Measurements from ENCODE around the gene SYTL1. TPM values are rescaled to one million over a fixed set of nuclear protein-coding genes. Genes with fewer than 3 reads are reported as not detected.

SYTL1 gene
- total and polyA plus RNA-seq, 12 donors, result 0.22 to 10.9 (median 1.0) TPM; not detected in 2

- Histone ChIP-seq H3K9me3 (replicated peaks in 1 of 3) (no peaks in the 10 kb centered on the region), H3K27me3 (no peaks in the 10 kb centered on the region), H3K4me3 (no peak overlapping the region), H3K4me1 (replicated peaks in 1 of 2) (peaks cover 15 to 41% of the 10 kb centered on the region in 2 donors), H3K27ac (no peak overlapping the region), H3K36me3 (replicated peaks in 1 of 2) (no peaks in the 10 kb centered on the region)
- WGBS, 4 donors, result 31 to 45% (median 35%) methylated on average over 11 to 13 of the region's 13 CpGs
- TF ChIP-seq CTCF (IDR thresholded peaks at IDR 0.05) (no peak), POLR2A (IDR thresholded peaks at IDR 0.05) (no peak)
- intact Hi-C loops (cut with DNase I), result loop anchor here in 1 of 2 donors (10.0 kb wide), 1 partner anchor 154 kb away; no protein-coding TSS in a partner anchor
- DNase-seq, result peak in 1 of 7 donors; percentile 54
These were observed 58.5 kb downstream of the SYTL1 start for GRCh38 chr1:27400082-27400962.

DNA sequence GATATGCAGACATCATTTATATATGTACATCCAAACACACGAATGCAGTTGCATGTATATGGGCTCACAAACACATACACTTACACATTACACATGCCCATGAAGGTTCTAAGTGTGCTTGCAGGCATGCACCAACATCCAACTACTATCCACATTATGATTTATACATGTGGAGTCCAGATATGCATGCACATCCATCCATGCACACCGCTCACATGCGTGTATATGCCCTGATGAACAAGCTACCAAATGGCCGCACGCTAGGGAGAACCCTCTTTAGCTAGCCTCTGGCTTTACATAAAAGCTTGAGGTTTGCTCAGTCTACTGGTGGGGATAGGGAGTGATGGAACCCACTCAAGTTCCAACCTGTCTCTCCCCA lies 59.1 kb downstream of the SYTL1 start:
- H3K4me3 ChIP-seq, result no peak overlapping the region
- intact Hi-C loops (cut with DNase I), result loop anchor here in 1 of 2 donors (10.0 kb wide), 1 partner anchor 154 kb away; no protein-coding TSS in a partner anchor
- no peaks in the 10 kb centered on the region for H3K9me3 ChIP-seq (replicated peaks in 1 of 3)
- no peaks in the 10 kb centered on the region for H3K36me3 ChIP-seq (replicated peaks in 1 of 2)
- no peak for DNase-seq
- 82 to 89% (median 86%) methylated on average over 5 of the region's 5 CpGs for WGBS, 4 donors
- no peaks in the 10 kb centered on the region for H3K27me3 ChIP-seq
- no peak overlapping the region for H3K27ac ChIP-seq
- peaks cover 17 to 48% of the 10 kb centered on the region in 2 donors for H3K4me1 ChIP-seq (replicated peaks in 1 of 2)
- TF ChIP-seq POLR2A (IDR thresholded peaks at IDR 0.05) (no peak), CTCF (IDR thresholded peaks at IDR 0.05) (no peak)

GRCh38 chr1:27402349-27402754 lies 60.5 kb downstream of the SYTL1 start:
- Histone ChIP-seq H3K4me3 (no peak overlapping the region), H3K27me3 (no peaks in the 10 kb centered on the region), H3K27ac (peak overlapping the region in 4 of 5 donors; percentile 52 to 88 (median 75)), H3K36me3 (replicated peaks in 1 of 2) (peaks cover 0 to 8% of the 10 kb centered on the region in 2 donors), H3K9me3 (replicated peaks in 1 of 3) (no peaks in the 10 kb centered on the region), H3K4me1 (replicated peaks in 1 of 2) (peaks cover 27 to 59% of the 10 kb centered on the region in 2 donors)
- peak; percentile 79 to 92 (median 91) for DNase-seq
- TF ChIP-seq CTCF (IDR thresholded peaks at IDR 0.05) (peak; percentile 38 to 85 (median 70)), POLR2A (IDR thresholded peaks at IDR 0.05) (peak in 1 of 2 donors; percentile 16)
- intact Hi-C loops (cut with DNase I), result loop anchor here in 1 of 2 donors (10.0 kb wide), 1 partner anchor 152 kb away; no protein-coding TSS in a partner anchor
- 20 to 58% (median 33%) methylated on average over 2 to 8 of the region's 8 CpGs for WGBS, 4 donors

GRCh38 chr1:27403065-27403726 lies 61.4 kb downstream of the SYTL1 start:
- Histone ChIP-seq H3K4me3 (no peak overlapping the region), H3K27me3 (no peaks in the 10 kb centered on the region), H3K9me3 (replicated peaks in 1 of 3) (no peaks in the 10 kb centered on the region), H3K4me1 (replicated peaks in 1 of 2) (peaks cover 27 to 59% of the 10 kb centered on the region in 2 donors), H3K27ac (peak overlapping the region in 4 of 5 donors; percentile 52 to 88 (median 75)), H3K36me3 (replicated peaks in 1 of 2) (peaks cover 0 to 17% of the 10 kb centered on the region in 2 donors)
- 43 to 73% (median 53%) methylated on average over 5 to 24 of the region's 24 CpGs for WGBS, 4 donors
- intact Hi-C loops (cut with DNase I), result loop anchor here in 1 of 2 donors (10.0 kb wide), 1 partner anchor 152 kb away; no protein-coding TSS in a partner anchor
- peak in 5 of 7 donors; percentile 48 to 80 (median 66) for DNase-seq
- peak in 1 of 6 experiments; percentile 17 for TF ChIP-seq CTCF (IDR thresholded peaks at IDR 0.05)
- no peak for TF ChIP-seq POLR2A (IDR thresholded peaks at IDR 0.05)

All from adrenal gland (tissue), 12 donors.